H1 (cell line): ENCODE data around the gene BRCA1. TPM values are rescaled to one million over a fixed set of nuclear protein-coding genes. Genes with fewer than 3 reads are reported as not detected.

Experiments
- BRCA1 ChIP-seq: IDR thresholded peaks from 2 replicates; pipeline ENCODE4 v1.6.1; 2012; ENCODE audit warnings: low read depth, low read length, improper control_type of control experiment
- CHD2 ChIP-seq: IDR thresholded peaks from 2 replicates; pipeline ENCODE4 v1.6.1; 2012; ENCODE audit warnings: low read length, improper control_type of control experiment
- CHD7 ChIP-seq: fragments of 300-600 bp; sonication (generic); IDR thresholded peaks from 2 replicates; pipeline ENCODE4 v1.7.1; 2012; ENCODE audit warnings: low read length, moderate library complexity, mild to moderate bottlenecking, inconsistent platforms; ENCODE audit not compliant: insufficient replicate concordance
- GABPA ChIP-seq: IDR thresholded peaks from 2 replicates; pipeline ENCODE4 v1.6.1; 2011; ENCODE audit warnings: mild to moderate bottlenecking, low read length, moderate library complexity, borderline replicate concordance; ENCODE audit not compliant: insufficient read depth
- POLR2AphosphoS5 ChIP-seq: IDR thresholded peaks from 2 replicates; pipeline ENCODE4 v1.6.1; 2011; ENCODE audit warnings: low read depth, low read length
- POU5F1 ChIP-seq: IDR thresholded peaks from 2 replicates; pipeline ENCODE4 v1.6.1; 2011; ENCODE audit warnings: low read depth, mild to moderate bottlenecking, low read length, moderate library complexity
- RNF2 ChIP-seq: fragments of 200-900, 300-1000 bp; sonication (generic); IDR thresholded peaks from 2 replicates; pipeline ENCODE4 v1.7.1; 2016; ENCODE audit warnings: borderline replicate concordance, low read depth, mild to moderate bottlenecking, antibody characterized with exemption, low read length; ENCODE audit not compliant: poor library complexity, severe bottlenecking; ENCODE audit errors: missing control alignments
- RXRA ChIP-seq: IDR thresholded peaks from 2 replicates; pipeline ENCODE4 v1.6.1; 2011; ENCODE audit warnings: low read depth, mild to moderate bottlenecking, low read length, moderate library complexity; ENCODE audit not compliant: insufficient read depth
- SIN3A ChIP-seq, 2 experiments: IDR thresholded peaks in 1 of 2; conservative IDR thresholded peaks in 1 of 2; 2 replicates each; pipeline ENCODE4 v1.6.1; 2011 to 2012; ENCODE audit warnings: low read length in 2 of 2, improper control_type of control experiment in 1 of 2, low read depth in 1 of 2, mild to moderate bottlenecking in 1 of 2
- SIRT6 ChIP-seq: IDR thresholded peaks from one replicate; pipeline ENCODE4 v1.7.1; 2012; ENCODE audit warnings: low read length, inconsistent platforms
- TAF1 ChIP-seq: IDR thresholded peaks from 2 replicates; pipeline ENCODE4 v1.6.1; 2011; ENCODE audit warnings: mild to moderate bottlenecking, low read depth, low read length
- polyA plus RNA-seq, 7 experiments: library from polyadenylated mRNA; depleted of rRNA in 3 of 7; stranded (reverse) in 5 of 7; unstranded in 2 of 7; fragments of >200 nt in 5 of 7; fragments of 200-250 nt in 2 of 7; gene quantifications; 1 replicate in 5 of 7; 2 replicates in 1 of 7; 4 replicates in 1 of 7; pipeline versions ENCODE4 v1.2.1 to v1.2.3, GENCODE V29; 2011 to 2013; ENCODE audit warnings: missing spikeins in 2 of 7, mixed read lengths in 2 of 7
- total RNA-seq: library from RNA; stranded (reverse); fragmentation: NEBNext Ultra II Directional; extraction: Animal tissue kit (Norgen Biotek cat#: 25700); gene quantifications from 2 replicates; pipeline ENCODE4 v1.2.1, GENCODE V29; 2021

Gene BRCA1
- total and polyA plus RNA-seq, 2 of the 8 experiments (the other 6 are each of a cell fraction or from before 2014, with no cell fraction given): 30.7 to 39.2 TPM

GRCh38 chr17:43170140-43170765 lies 45.1 kb upstream of the BRCA1 start (continued):
- no peak for TF ChIP-seq CHD7
- TF ChIP-seq SIRT6: no peak
- TF ChIP-seq POLR2AphosphoS5: peak; percentile 7
- peak; percentile 71; the same call in 1 of the 2 replicates for TF ChIP-seq TAF1
- TF ChIP-seq CHD2: no peak
- 0 out of 2 replicates have a peak, but pooled peaks have one; percentile 29 for TF ChIP-seq GABPA
- TF ChIP-seq RNF2: no peak
- no peak for TF ChIP-seq RXRA
- peak; percentile 6 to 85; a peak in 2 of 4 replicates for TF ChIP-seq SIN3A (conservative IDR thresholded peaks at IDR 0.05 in 1 of 2, IDR thresholded peaks at IDR 0.05 in 1 of 2; ENCODE audit: low read depth in 1 of 2, low read length in 2 of 2)
- TF ChIP-seq POU5F1: no peak
- TF ChIP-seq BRCA1: no peak
